PC-9 (cell line): ENCODE data around the gene IFT81.

Experiments
- EZH2 ChIP-seq: fragments of 200-600 bp; sonication (generic); IDR thresholded peaks from 2 replicates; pipeline ENCODE4 v1.8.0; 2017; ENCODE audit warnings: antibody characterized with exemption, low read depth
- TF ChIP-seq, protein P1 (sequence below): fragments of 200-600 bp; sonication (generic); conservative IDR thresholded peaks from 2 replicates; pipeline ENCODE4 v1.6.1; 2017; ENCODE audit warnings: mixed run types, antibody characterized with exemption, mild to moderate bottlenecking, moderate library complexity

DNA sequence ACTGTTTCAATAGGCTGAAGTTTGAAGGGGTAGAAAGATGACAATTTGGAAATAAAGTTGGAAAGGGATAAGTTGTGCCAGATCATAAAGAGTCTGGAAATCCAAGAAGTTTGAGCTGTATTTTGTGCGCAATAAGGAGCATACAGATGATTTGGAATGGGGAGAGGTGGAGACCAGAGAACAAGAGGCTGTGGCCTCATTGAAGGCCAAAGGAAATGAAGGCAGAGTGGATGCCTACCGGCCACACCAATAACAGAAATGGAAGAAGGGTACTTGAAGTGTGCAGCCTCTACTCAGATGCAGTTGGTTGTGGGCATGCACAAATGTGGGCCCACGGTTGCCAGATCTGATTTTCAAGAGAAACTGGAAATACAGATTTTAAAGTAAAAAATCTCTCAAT lies 2.4 kb downstream of the IFT81 start:
- TF ChIP-seq, protein P1, sequence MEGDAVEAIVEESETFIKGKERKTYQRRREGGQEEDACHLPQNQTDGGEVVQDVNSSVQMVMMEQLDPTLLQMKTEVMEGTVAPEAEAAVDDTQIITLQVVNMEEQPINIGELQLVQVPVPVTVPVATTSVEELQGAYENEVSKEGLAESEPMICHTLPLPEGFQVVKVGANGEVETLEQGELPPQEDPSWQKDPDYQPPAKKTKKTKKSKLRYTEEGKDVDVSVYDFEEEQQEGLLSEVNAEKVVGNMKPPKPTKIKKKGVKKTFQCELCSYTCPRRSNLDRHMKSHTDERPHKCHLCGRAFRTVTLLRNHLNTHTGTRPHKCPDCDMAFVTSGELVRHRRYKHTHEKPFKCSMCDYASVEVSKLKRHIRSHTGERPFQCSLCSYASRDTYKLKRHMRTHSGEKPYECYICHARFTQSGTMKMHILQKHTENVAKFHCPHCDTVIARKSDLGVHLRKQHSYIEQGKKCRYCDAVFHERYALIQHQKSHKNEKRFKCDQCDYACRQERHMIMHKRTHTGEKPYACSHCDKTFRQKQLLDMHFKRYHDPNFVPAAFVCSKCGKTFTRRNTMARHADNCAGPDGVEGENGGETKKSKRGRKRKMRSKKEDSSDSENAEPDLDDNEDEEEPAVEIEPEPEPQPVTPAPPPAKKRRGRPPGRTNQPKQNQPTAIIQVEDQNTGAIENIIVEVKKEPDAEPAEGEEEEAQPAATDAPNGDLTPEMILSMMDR = no peak
- no peak for TF ChIP-seq EZH2
